HCT116 (cell line): ENCODE data around the gene DHDH. TPM values are rescaled to one million over a fixed set of nuclear protein-coding genes. Genes with fewer than 3 reads are reported as not detected.

Experiments
- ATAC-seq: fragments of 200-7000 bp; cut with Tn5 transposase; 2 replicates; pipeline ENCODE4 v1.9.1; 2020; ENCODE audit warnings: mild to moderate bottlenecking, moderate library complexity
- BruUV-seq: library from RNA; stranded (reverse); fragments of 400-500 nt; replicated peaks from 2 replicates; lab custom pipeline; 2021; lab: Mats Ljungman, UMichigan
- CTCF ChIA-PET: fragments of 300-600 bp; sonication (Branson Sonifier 250); formaldehyde crosslinking; loops from one replicate; lab custom pipeline; 2021; ENCODE audit warnings: antibody characterized with exemption; lab: Charles Lee
- POLR2A ChIA-PET: fragments of 300-600, 350-600 bp; sonication (Branson Sonifier 250); formaldehyde crosslinking; loops from one replicate; lab custom pipeline; 2021; ENCODE audit warnings: antibody characterized with exemption; lab: Charles Lee
- RAD21 ChIA-PET, 2 experiments: fragments of 300-600 bp; sonication (Branson Sonifier 250); formaldehyde crosslinking; loops; one replicate each; lab custom pipeline; 2023; ENCODE audit warnings: low total read pairs in 2 of 2; ENCODE audit not compliant: uncharacterized antibody in 2 of 2, unreplicated experiment in 2 of 2, low non-redundant PET in 1 of 2; lab: Charles Lee
- DNase-seq: peaks from one replicate; pipeline ENCODE4 v3.0.0-alpha.2; 2010; ENCODE audit warnings: low read depth, low spot score
- H2AFZ ChIP-seq: fragments of 200-600 bp; shearing (Covaris generic), sonication (generic); 2 replicates; pipeline ENCODE4 v1.6.1; 2017; ENCODE audit warnings: low read depth, mixed run types, mixed read lengths, antibody characterized with exemption, low read length; ENCODE audit not compliant: poor library complexity, severe bottlenecking
- H3K27ac ChIP-seq: 2 replicates; pipeline ENCODE4 v1.5.1; 2012; ENCODE audit warnings: low read depth, low read length
- H3K27me3 ChIP-seq: fragments of 200-600 bp; sonication (generic); 2 replicates; pipeline ENCODE4 v1.6.1; 2016; ENCODE audit warnings: mixed run types, low read length, mixed read lengths; ENCODE audit not compliant: insufficient read depth
- H3K36me3 ChIP-seq, 2 experiments: fragments of 200-500 bp in 1 of 2; fragments of 200-600 bp in 1 of 2; sonication (Bioruptor generic) in 1 of 2; sonication (generic) in 1 of 2; 2 replicates each; pipeline versions ENCODE4 v1.5.1 to v1.6.1; 2014 to 2016; ENCODE audit warnings: low read length in 2 of 2, inconsistent platforms in 1 of 2, mixed read lengths in 1 of 2, mixed run types in 1 of 2; ENCODE audit not compliant: insufficient read depth in 2 of 2, control insufficient read depth in 1 of 2
- H3K4me1 ChIP-seq, 2 experiments: fragments of 200-600 bp in 1 of 2; sonication (generic) in 1 of 2; 2 replicates each; pipeline versions ENCODE4 v1.5.1 to v1.6.1; 2012 to 2017; ENCODE audit warnings: low read length in 2 of 2, inconsistent platforms in 1 of 2, mild to moderate bottlenecking in 1 of 2, mixed read lengths in 1 of 2, mixed run types in 1 of 2, moderate library complexity in 1 of 2; ENCODE audit not compliant: insufficient read depth in 2 of 2, control insufficient read depth in 1 of 2
- H3K4me2 ChIP-seq: fragments of 200-600 bp; sonication (generic); 2 replicates; pipeline ENCODE4 v1.6.1; 2017; ENCODE audit warnings: mixed run types, low read length, mixed read lengths
- H3K4me3 ChIP-seq, 2 experiments: fragments of 200-600 bp in 1 of 2; sonication (generic) in 1 of 2; replicated peaks in 1 of 2; 2 replicates each; pipeline ENCODE4 v1.5.1; 2011 to 2016; ENCODE audit warnings: low read length in 2 of 2, control low read depth in 1 of 2, low read depth in 1 of 2, mild to moderate bottlenecking in 1 of 2, mixed read lengths in 1 of 2, mixed run types in 1 of 2
- H3K79me2 ChIP-seq: fragments of 200-600 bp; sonication (generic); 2 replicates; pipeline ENCODE4 v1.6.1; 2017; ENCODE audit warnings: mild to moderate bottlenecking, mixed run types, low read length, moderate library complexity, mixed read lengths; ENCODE audit not compliant: insufficient read depth
- H3K9ac ChIP-seq: fragments of 200-600 bp; sonication (generic); 2 replicates; pipeline ENCODE4 v1.6.1; 2016; ENCODE audit warnings: low read length, mixed read lengths
- H3K9me2 ChIP-seq: fragments of 200-600 bp; sonication (generic), shearing (Covaris generic); 2 replicates; pipeline ENCODE4 v1.6.1; 2017; ENCODE audit warnings: mixed run types, mild to moderate bottlenecking, moderate library complexity; ENCODE audit not compliant: insufficient read depth
- H3K9me3 ChIP-seq, 2 experiments: fragments of 200-500 bp in 1 of 2; fragments of 200-600 bp in 1 of 2; sonication (Bioruptor generic) in 1 of 2; sonication (generic) in 1 of 2; 2 replicates each; pipeline ENCODE4 v1.6.1; 2014 to 2017; ENCODE audit warnings: low read length in 2 of 2, mixed read lengths in 2 of 2, inconsistent platforms in 1 of 2, low read depth in 1 of 2, mild to moderate bottlenecking in 1 of 2, mixed run types in 1 of 2, moderate library complexity in 1 of 2; ENCODE audit not compliant: control insufficient read depth in 1 of 2, insufficient read depth in 1 of 2
- H4K20me1 ChIP-seq: fragments of 200-600 bp; sonication (generic), shearing (Covaris generic); 2 replicates; pipeline ENCODE4 v1.6.1; 2017; ENCODE audit warnings: mixed run types, mild to moderate bottlenecking, moderate library complexity; ENCODE audit not compliant: insufficient read depth
- CBX3 ChIP-seq: IDR thresholded peaks from 2 replicates; pipeline ENCODE4 v1.6.1; 2012; ENCODE audit warnings: low read depth
- CEBPB ChIP-seq: IDR thresholded peaks from 2 replicates; pipeline ENCODE4 v1.6.1; 2012; ENCODE audit warnings: low read depth
- EGR1 ChIP-seq: IDR thresholded peaks from 2 replicates; pipeline ENCODE4 v1.6.1; 2012; ENCODE audit warnings: low read depth
- ELF1 ChIP-seq: IDR thresholded peaks from 2 replicates; pipeline ENCODE4 v1.6.1; 2012; ENCODE audit warnings: low read depth, borderline replicate concordance
- EZH2 ChIP-seq: fragments of 200-600 bp; sonication (generic); IDR thresholded peaks from 2 replicates; pipeline ENCODE4 v1.6.1; 2017; ENCODE audit warnings: antibody characterized with exemption, mixed run types
- EZH2phosphoT487 ChIP-seq: fragments of 200-600 bp; IDR thresholded peaks from 2 replicates; pipeline ENCODE4 v1.6.1; 2018; ENCODE audit warnings: antibody characterized with exemption, borderline replicate concordance
- JUND ChIP-seq: IDR thresholded peaks from 2 replicates; pipeline ENCODE4 v1.6.1; 2012
- MAX ChIP-seq: IDR thresholded peaks from 2 replicates; pipeline ENCODE4 v1.6.1; 2012
- POLR2A ChIP-seq: IDR thresholded peaks from 2 replicates; pipeline ENCODE4 v1.7.0; 2011; ENCODE audit warnings: borderline replicate concordance; ENCODE audit not compliant: insufficient read depth, insufficient read length; ENCODE audit errors: extremely low read depth
- POLR2AphosphoS5 ChIP-seq: IDR thresholded peaks from 2 replicates; pipeline ENCODE4 v1.6.1; 2011; ENCODE audit warnings: mild to moderate bottlenecking, low read depth, low read length, moderate library complexity
- RAD21 ChIP-seq: IDR thresholded peaks from 2 replicates; pipeline ENCODE4 v1.6.1; 2012; ENCODE audit warnings: low read depth, mild to moderate bottlenecking
- REST ChIP-seq: IDR thresholded peaks from 2 replicates; pipeline ENCODE4 v1.6.1; 2012; ENCODE audit warnings: low read depth
- SIN3A ChIP-seq: IDR thresholded peaks from 2 replicates; pipeline ENCODE4 v1.6.1; 2012; ENCODE audit warnings: low read depth
- SRF ChIP-seq: IDR thresholded peaks from 2 replicates; pipeline ENCODE4 v1.6.1; 2012; ENCODE audit warnings: low read depth
- YY1 ChIP-seq: IDR thresholded peaks from 2 replicates; pipeline ENCODE4 v1.6.1; 2011; ENCODE audit warnings: low read length, low read depth, moderate library complexity, mild to moderate bottlenecking; ENCODE audit not compliant: insufficient replicate concordance; ENCODE audit errors: extremely low read depth
- ZBTB33 ChIP-seq: IDR thresholded peaks from 2 replicates; pipeline ENCODE4 v1.6.1; 2011; ENCODE audit warnings: mild to moderate bottlenecking, low read length, moderate library complexity; ENCODE audit not compliant: insufficient replicate concordance; ENCODE audit errors: extremely low read depth
- ZFX ChIP-seq: fragments of 450-650 bp; IDR thresholded peaks from 2 replicates; pipeline ENCODE4 v1.6.1; 2017
- ZNF274 ChIP-seq: fragments of 200-500 bp; sonication (Bioruptor generic); IDR thresholded peaks from 2 replicates; pipeline ENCODE4 v1.6.1; 2014; ENCODE audit warnings: mild to moderate bottlenecking, low read depth, low read length, inconsistent platforms
- intact Hi-C: fragments of 100-400 bp; cut with micrococcal nuclease; formaldehyde crosslinking; loops from 2 replicates; pipeline ENCODE4 v1.10.0; 2022
- total RNA-seq: library from RNA; stranded (reverse); gene quantifications from one replicate; pipeline ENCODE4 v1.2.1, GENCODE V29; 2021; ENCODE audit not compliant: unreplicated experiment
- TF ChIP-seq, protein P1 (sequence below), 3 experiments: fragments of 200-600 bp in 1 of 3; sonication (generic) in 1 of 3; IDR thresholded peaks in 2 of 3; conservative IDR thresholded peaks in 1 of 3; 2 replicates each; pipeline ENCODE4 v1.5.1; 2012 to 2017; ENCODE audit warnings: low read depth in 2 of 3, low read length in 2 of 3, antibody characterized with exemption in 1 of 3, borderline replicate concordance in 1 of 3, control low read depth in 1 of 3, mild to moderate bottlenecking in 1 of 3, mixed read lengths in 1 of 3, mixed run types in 1 of 3, moderate library complexity in 1 of 3; ENCODE audit not compliant: insufficient read depth in 1 of 3

DHDH gene
- total RNA-seq, 1 experiment from 2014 or later, result 8.6 TPM

DNA sequence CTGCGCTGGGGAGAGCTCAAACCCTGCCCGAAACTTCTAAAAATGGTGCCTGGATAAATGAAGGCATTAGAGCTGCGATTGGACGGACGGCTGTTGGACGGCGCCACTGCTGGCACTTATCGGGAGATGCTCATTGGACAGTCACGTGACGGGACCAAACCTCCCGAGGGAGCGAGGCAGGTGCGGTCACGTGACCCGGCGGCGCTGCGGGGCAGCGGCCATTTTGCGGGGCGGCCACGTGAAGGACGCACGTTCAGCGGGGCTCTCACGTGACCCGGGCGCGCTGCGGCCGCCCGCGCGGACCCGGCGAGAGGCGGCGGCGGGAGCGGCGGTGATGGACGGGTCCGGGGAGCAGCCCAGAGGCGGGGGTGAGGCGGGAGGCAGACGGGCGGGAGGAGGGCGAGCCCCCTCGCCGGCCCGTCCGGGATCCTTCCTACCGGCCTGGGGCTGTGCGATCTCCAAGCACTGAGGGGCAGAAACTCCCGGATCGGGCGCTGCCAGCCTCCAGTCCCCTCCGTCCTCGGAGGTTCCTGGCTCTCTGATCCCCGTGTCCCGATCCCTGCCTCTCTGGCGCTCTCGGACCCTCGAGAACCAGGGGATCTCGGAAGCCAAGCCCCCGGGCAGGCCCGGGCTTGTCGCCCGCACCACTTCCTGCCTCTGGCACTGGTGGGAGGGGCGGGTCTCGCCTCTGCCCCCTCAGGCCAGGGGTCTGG lies 21.3 kb downstream of the DHDH start, which contains the start of gene BAX:
TSS of gene BAX (plus strand) at position 281 of the 713 bp plus-strand sequence. CDS start at position 335, 54 bp downstream.
- intact Hi-C loops, result no loop called here
- TSS peak; percentile 54 for BruUV-seq
- peak; percentile 91 for ATAC-seq
- TF ChIP-seq CEBPB (no peak), ELF1 (no peak), POLR2AphosphoS5 (peak; percentile 71; the same call in 1 of the 2 replicates), EZH2phosphoT487 (no peak), YY1 (peak; percentile 99), SIN3A (peak; percentile 85), SRF (no peak), EZH2 (no peak), EGR1 (no peak), JUND (no peak), REST (no peak), MAX (peak; percentile 94), CBX3 (no peak), ZBTB33 (peak; percentile 85), POLR2A (peak; percentile 72), ZFX (peak; percentile 33; the same call in 1 of the 2 replicates), ZNF274 (no peak), RAD21 (no peak)
- TF ChIP-seq, protein P1, sequence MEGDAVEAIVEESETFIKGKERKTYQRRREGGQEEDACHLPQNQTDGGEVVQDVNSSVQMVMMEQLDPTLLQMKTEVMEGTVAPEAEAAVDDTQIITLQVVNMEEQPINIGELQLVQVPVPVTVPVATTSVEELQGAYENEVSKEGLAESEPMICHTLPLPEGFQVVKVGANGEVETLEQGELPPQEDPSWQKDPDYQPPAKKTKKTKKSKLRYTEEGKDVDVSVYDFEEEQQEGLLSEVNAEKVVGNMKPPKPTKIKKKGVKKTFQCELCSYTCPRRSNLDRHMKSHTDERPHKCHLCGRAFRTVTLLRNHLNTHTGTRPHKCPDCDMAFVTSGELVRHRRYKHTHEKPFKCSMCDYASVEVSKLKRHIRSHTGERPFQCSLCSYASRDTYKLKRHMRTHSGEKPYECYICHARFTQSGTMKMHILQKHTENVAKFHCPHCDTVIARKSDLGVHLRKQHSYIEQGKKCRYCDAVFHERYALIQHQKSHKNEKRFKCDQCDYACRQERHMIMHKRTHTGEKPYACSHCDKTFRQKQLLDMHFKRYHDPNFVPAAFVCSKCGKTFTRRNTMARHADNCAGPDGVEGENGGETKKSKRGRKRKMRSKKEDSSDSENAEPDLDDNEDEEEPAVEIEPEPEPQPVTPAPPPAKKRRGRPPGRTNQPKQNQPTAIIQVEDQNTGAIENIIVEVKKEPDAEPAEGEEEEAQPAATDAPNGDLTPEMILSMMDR (IDR thresholded peaks at IDR 0.05 in 2 of 3, conservative IDR thresholded peaks at IDR 0.05 in 1 of 3; ENCODE audit: borderline replicate concordance in 1 of 3, insufficient read depth in 1 of 3, low read depth in 2 of 3, low read length in 2 of 3), result no peak

More for the DNA sequence above, 21.3 kb downstream of the DHDH start, which contains the start of gene BAX:
- Histone ChIP-seq H3K27ac (peak within 1 kb of the TSS; percentile 92), H3K9me3 (no peaks in the 10 kb centered on the region), H3K9ac (peak within 1 kb of the TSS; percentile 94), H3K36me3 (peaks cover 0 to 4% of the 10 kb centered on the region in 2 experiments; a peak in 1 of 4 replicates), H3K79me2 (peaks cover 16% of the 10 kb centered on the region), H4K20me1 (no peaks in the 10 kb centered on the region), H2AFZ (peak within 1 kb of the TSS; percentile 4), H3K9me2 (no peaks in the 10 kb centered on the region), H3K4me1 (peaks cover 5 to 19% of the 10 kb centered on the region in 2 experiments; a peak in 3 of 4 replicates), H3K4me2 (peak within 1 kb of the TSS; percentile 76), H3K4me3 (peak within 1 kb of the TSS; percentile 81 to 98), H3K27me3 (no peaks in the 10 kb centered on the region)
- POLR2A ChIA-PET, result interaction anchor here (0.6 to 1.5 kb wide), 7 partner anchors 16 to 84 kb away, joined by 3 to 7 read pairs (median 3); partner anchors contain the start of genes DHDH, NUCB1 and PPP1R15A
- DNase-seq, result peak; percentile 95
- RAD21 ChIA-PET, result no interaction called here
- CTCF ChIA-PET, result interaction anchor here (1.2 kb wide), 1 partner anchor 16 kb away, joined by 5 read pairs; no protein-coding TSS in a partner anchor
